Neural progenitor cell (in vitro differentiated cells): ENCODE measurements around the gene MAGI2. TPM values are rescaled to one million over a fixed set of nuclear protein-coding genes. Genes with fewer than 3 reads are reported as not detected.

ENCODE experiments used
- DNase-seq: peaks from one replicate; pipeline ENCODE4 v3.0.0-alpha.2; 2016; ENCODE audit warnings: low spot score
- H2AFZ ChIP-seq: fragments of 200-600 bp; sonication (generic); replicated peaks from 2 replicates; pipeline ENCODE4 v1.6.1; 2016; ENCODE audit warnings: antibody characterized with exemption
- H3F3A ChIP-seq: fragments of 200-600 bp; sonication (generic); 2 replicates; pipeline ENCODE4 v1.6.1; 2016; ENCODE audit warnings: antibody characterized with exemption, low read depth
- H3K27ac ChIP-seq: fragments of 200-600 bp; sonication (generic); 2 replicates; pipeline ENCODE4 v1.5.1; 2016; ENCODE audit warnings: mild to moderate bottlenecking
- H3K27me3 ChIP-seq: fragments of 200-600 bp; sonication (generic); 2 replicates; pipeline ENCODE4 v1.6.1; 2016; ENCODE audit warnings: mild to moderate bottlenecking, moderate library complexity
- H3K36me3 ChIP-seq: fragments of 200-600 bp; sonication (generic); 2 replicates; pipeline ENCODE4 v1.5.1; 2016
- H3K4me1 ChIP-seq: fragments of 200-600 bp; sonication (generic); 2 replicates; pipeline ENCODE4 v1.6.1; 2016; ENCODE audit warnings: mixed run types
- H3K4me2 ChIP-seq: fragments of 200-600 bp; sonication (generic); 2 replicates; pipeline ENCODE4 v1.6.1; 2016
- H3K4me3 ChIP-seq: fragments of 200-600 bp; sonication (generic); 2 replicates; pipeline ENCODE4 v1.5.1; 2016
- H3K79me2 ChIP-seq: fragments of 200-600 bp; sonication (generic); 2 replicates; pipeline ENCODE4 v1.6.1; 2016; ENCODE audit warnings: low read depth
- H3K9ac ChIP-seq: fragments of 200-600 bp; sonication (generic); 2 replicates; pipeline ENCODE4 v1.6.1; 2016
- H3K9me3 ChIP-seq: fragments of 200-600 bp; sonication (generic); 2 replicates; pipeline ENCODE4 v1.5.1; 2016; ENCODE audit warnings: low read depth
- H4K20me1 ChIP-seq: fragments of 200-600 bp; sonication (generic); 2 replicates; pipeline ENCODE4 v1.6.1; 2016; ENCODE audit warnings: low read depth
- H3K27ac Mint-ChIP-seq: 3 replicates; pipeline ENCODE4 v1.8.0; 2021; ENCODE audit warnings: mixed read lengths
- H3K27me3 Mint-ChIP-seq: 2 replicates; pipeline ENCODE4 v1.8.0; 2022; ENCODE audit warnings: low read depth, mild to moderate bottlenecking, inconsistent platforms, moderate library complexity, mixed read lengths; ENCODE audit not compliant: insufficient read depth
- H3K36me3 Mint-ChIP-seq: 3 replicates; pipeline ENCODE4 v1.8.0; 2021; ENCODE audit warnings: mixed read lengths
- H3K4me1 Mint-ChIP-seq: 3 replicates; pipeline ENCODE4 v1.8.0; 2021; ENCODE audit warnings: mixed read lengths
- H3K4me3 Mint-ChIP-seq: 3 replicates; pipeline ENCODE4 v1.8.0; 2021; ENCODE audit warnings: mild to moderate bottlenecking, moderate library complexity, mixed read lengths
- H3K9me3 Mint-ChIP-seq: 3 replicates; pipeline ENCODE4 v1.8.0; 2020; ENCODE audit warnings: mixed read lengths
- EZH2 ChIP-seq: fragments of 200-600 bp; sonication (generic); IDR thresholded peaks from 2 replicates; pipeline ENCODE4 v1.6.1; 2017; ENCODE audit warnings: antibody characterized with exemption, mild to moderate bottlenecking, moderate library complexity
- EZH2phosphoT487 ChIP-seq: fragments of 200-600 bp; sonication (generic); IDR thresholded peaks from 2 replicates; pipeline ENCODE4 v1.6.1; 2017; ENCODE audit warnings: antibody characterized with exemption
- total RNA-seq: library from RNA; depleted of rRNA; stranded (reverse); fragments of >200 nt; gene quantifications from 2 replicates; pipeline ENCODE4 v1.2.3, GENCODE V29; 2015; ENCODE audit warnings: low replicate concordance
- TF ChIP-seq, protein P1 (sequence below): fragments of 200-600 bp; sonication (generic); IDR thresholded peaks from 2 replicates; pipeline ENCODE4 v1.5.1; 2017; ENCODE audit warnings: antibody characterized with exemption, mild to moderate bottlenecking

The MAGI2 gene
- total RNA-seq, 1 donor from 2014 or later: 5.8 TPM

DNA sequence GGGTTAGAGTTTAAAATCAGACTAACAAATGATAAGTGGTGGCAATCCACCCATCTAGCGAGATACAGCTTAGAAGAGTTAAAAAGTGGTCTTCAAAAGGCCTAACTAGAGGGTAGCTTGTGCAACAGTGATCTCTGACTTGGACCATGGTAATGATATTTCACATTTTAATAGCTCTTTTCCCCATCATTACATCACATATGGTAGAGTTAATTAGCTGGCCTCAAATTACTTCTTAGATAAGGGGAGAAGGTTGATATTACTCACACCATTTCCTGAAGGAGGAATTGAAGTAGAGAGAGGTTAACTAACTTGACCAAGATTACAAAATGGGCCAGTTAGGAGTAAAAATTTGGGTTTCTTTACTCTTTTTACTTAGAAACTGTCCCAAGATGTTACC, 1431.3 kb downstream of the MAGI2 start:
- no peaks in the 10 kb centered on the region for H3K36me3 ChIP-seq
- H3K27me3 Mint-ChIP-seq: peaks cover 5% of the 10 kb centered on the region
- no peak overlapping the region for H3K27ac ChIP-seq
- H3K9me3 Mint-ChIP-seq: no peaks in the 10 kb centered on the region
- no peaks in the 10 kb centered on the region for H3K79me2 ChIP-seq
- no peak overlapping the region for H2AFZ ChIP-seq
- no peak overlapping the region for H3K4me3 Mint-ChIP-seq
- H3K36me3 Mint-ChIP-seq: no peaks in the 10 kb centered on the region
- no peak overlapping the region for H3K4me3 ChIP-seq
- no peak for TF ChIP-seq EZH2
- no peak for TF ChIP-seq EZH2phosphoT487
- TF ChIP-seq, protein P1, sequence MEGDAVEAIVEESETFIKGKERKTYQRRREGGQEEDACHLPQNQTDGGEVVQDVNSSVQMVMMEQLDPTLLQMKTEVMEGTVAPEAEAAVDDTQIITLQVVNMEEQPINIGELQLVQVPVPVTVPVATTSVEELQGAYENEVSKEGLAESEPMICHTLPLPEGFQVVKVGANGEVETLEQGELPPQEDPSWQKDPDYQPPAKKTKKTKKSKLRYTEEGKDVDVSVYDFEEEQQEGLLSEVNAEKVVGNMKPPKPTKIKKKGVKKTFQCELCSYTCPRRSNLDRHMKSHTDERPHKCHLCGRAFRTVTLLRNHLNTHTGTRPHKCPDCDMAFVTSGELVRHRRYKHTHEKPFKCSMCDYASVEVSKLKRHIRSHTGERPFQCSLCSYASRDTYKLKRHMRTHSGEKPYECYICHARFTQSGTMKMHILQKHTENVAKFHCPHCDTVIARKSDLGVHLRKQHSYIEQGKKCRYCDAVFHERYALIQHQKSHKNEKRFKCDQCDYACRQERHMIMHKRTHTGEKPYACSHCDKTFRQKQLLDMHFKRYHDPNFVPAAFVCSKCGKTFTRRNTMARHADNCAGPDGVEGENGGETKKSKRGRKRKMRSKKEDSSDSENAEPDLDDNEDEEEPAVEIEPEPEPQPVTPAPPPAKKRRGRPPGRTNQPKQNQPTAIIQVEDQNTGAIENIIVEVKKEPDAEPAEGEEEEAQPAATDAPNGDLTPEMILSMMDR: no peak
- peaks cover 12% of the 10 kb centered on the region for H3K27me3 ChIP-seq
- peaks cover 29% of the 10 kb centered on the region for H3K4me1 Mint-ChIP-seq
- H3K9ac ChIP-seq: no peak overlapping the region
- no peak for DNase-seq
- H3K27ac Mint-ChIP-seq: no peak overlapping the region
- no peaks in the 10 kb centered on the region for H3K9me3 ChIP-seq
- peaks cover 19% of the 10 kb centered on the region for H3K4me1 ChIP-seq
- no peak overlapping the region for H3K4me2 ChIP-seq
- H4K20me1 ChIP-seq: no peaks in the 10 kb centered on the region
- H3F3A ChIP-seq: peaks cover 20% of the 10 kb centered on the region

DNA sequence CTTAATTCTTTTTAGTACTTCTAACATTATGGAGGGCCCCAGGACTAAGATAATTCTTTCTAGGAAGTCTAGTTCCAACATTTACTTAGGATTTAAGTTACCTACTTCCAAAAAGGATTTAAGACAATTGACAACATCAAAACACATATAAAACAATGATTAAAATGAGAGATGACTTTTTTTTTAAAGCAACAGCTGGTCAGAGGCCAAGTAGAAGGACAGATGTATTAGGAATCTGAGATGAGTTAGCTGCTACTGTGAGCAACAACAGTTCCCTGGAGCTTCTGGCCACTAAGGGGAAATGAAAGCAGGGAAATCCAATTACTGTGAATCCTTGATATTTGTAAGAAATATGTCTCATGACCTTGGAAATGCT, 1432.6 kb downstream of the MAGI2 start:
- Histone ChIP-seq H3K79me2 (no peaks in the 10 kb centered on the region), H3K4me3 (no peak overlapping the region), H3K9me3 (no peaks in the 10 kb centered on the region), H3K4me1 (peaks cover 19% of the 10 kb centered on the region), H2AFZ (no peak overlapping the region), H3K36me3 (no peaks in the 10 kb centered on the region), H4K20me1 (no peaks in the 10 kb centered on the region), H3K27ac (no peak overlapping the region), H3K27me3 (peaks cover 12% of the 10 kb centered on the region), H3K4me2 (no peak overlapping the region), H3K9ac (no peak overlapping the region), H3F3A (peaks cover 20% of the 10 kb centered on the region)
- H3K4me1 Mint-ChIP-seq: peaks cover 40% of the 10 kb centered on the region
- H3K4me3 Mint-ChIP-seq: no peak overlapping the region
- no peaks in the 10 kb centered on the region for H3K36me3 Mint-ChIP-seq
- no peak for DNase-seq
- H3K27me3 Mint-ChIP-seq: peaks cover 5% of the 10 kb centered on the region
- H3K27ac Mint-ChIP-seq: no peak overlapping the region
- no peaks in the 10 kb centered on the region for H3K9me3 Mint-ChIP-seq
- TF ChIP-seq EZH2: no peak
- no peak for TF ChIP-seq EZH2phosphoT487
- TF ChIP-seq, protein P1: no peak

DNA sequence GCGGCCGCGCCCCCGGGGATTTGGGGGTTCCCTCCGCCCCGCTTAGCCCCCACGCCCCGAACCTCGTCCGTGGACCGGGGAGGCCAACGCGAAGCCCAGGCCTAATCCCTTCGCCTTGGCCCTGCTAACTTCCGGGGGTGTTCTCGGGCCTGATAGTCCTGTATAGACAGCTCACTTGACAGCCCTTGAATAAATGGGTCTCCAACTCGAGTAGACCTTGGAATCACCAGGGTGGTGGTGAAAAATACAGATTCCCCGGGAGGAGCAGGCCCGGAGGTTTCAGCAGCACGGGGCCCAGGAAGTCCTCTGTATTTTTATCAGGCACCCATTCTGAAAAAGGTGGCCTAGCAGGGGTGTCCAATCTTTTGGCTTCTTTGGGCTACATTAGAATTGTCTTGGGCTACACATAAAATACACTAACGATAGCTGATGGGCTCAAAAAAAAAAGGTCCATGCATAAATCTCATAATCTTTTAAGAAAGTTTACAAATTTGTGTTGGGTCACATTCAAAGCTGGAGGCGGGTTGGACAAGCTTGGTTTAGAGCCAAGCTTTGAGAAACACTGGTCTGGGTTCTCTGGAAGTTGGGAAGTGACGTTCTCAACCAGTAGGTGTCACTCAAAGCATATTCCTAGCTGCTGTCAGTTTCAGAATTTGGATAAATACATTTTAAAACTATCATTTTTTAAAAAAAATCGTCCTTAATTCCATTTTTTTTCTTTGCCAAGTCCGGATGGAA, 1433.2 kb downstream of the MAGI2 start:
- Mint-ChIP-seq H3K4me3 (peak overlapping the region; percentile 79), H3K27me3 (peaks cover 5% of the 10 kb centered on the region), H3K9me3 (no peaks in the 10 kb centered on the region), H3K4me1 (peaks cover 42% of the 10 kb centered on the region), H3K27ac (peak overlapping the region; percentile 62), H3K36me3 (no peaks in the 10 kb centered on the region)
- no peak for TF ChIP-seq EZH2phosphoT487
- TF ChIP-seq, protein P1: peak; percentile 80
- Histone ChIP-seq H3K4me3 (peak overlapping the region; percentile 61), H3K9me3 (no peaks in the 10 kb centered on the region), H3K4me2 (peak overlapping the region; percentile 82), H3K4me1 (peaks cover 19% of the 10 kb centered on the region), H3K36me3 (no peaks in the 10 kb centered on the region), H3F3A (peaks cover 20% of the 10 kb centered on the region), H3K9ac (no peak overlapping the region), H2AFZ (peak overlapping the region; percentile 99), H3K79me2 (no peaks in the 10 kb centered on the region), H4K20me1 (no peaks in the 10 kb centered on the region), H3K27ac (no peak overlapping the region), H3K27me3 (peaks cover 12% of the 10 kb centered on the region)
- DNase-seq: peak; percentile 76
